Measurements from ENCODE around the gene BRD2. TPM values are rescaled to one million over a fixed set of nuclear protein-coding genes. Genes with fewer than 3 reads are reported as not detected.

The BRD2 gene
- total RNA-seq, 4 donors from 2014 or later: 130 to 150 (median 136) TPM

GRCh38 chr6:32945108-32945760 lies 23.2 kb upstream of the BRD2 start:
- TF ChIP-seq CTCF (IDR thresholded peaks at IDR 0.05): no peak
- TF ChIP-seq EP300 (IDR thresholded peaks at IDR 0.05): peak in 1 of 2 donors; percentile 12
- TF ChIP-seq POLR2A (IDR thresholded peaks at IDR 0.05): no peak
- Histone ChIP-seq H3K9me3 (no peaks in the 10 kb centered on the region), H3K4me3 (no peak overlapping the region), H3K36me3 (peaks cover 0 to 4% (median 0%) of the 10 kb centered on the region in 3 donors), H3K4me1 (peaks cover 0 to 21% (median 9%) of the 10 kb centered on the region in 4 donors), H3K27me3 (no peaks in the 10 kb centered on the region), H3K27ac (peak overlapping the region in 3 of 4 donors; percentile 47 to 77 (median 64))
- 70 to 79% methylated on average over 9 of the region's 9 CpGs for WGBS, 2 donors
- no peak for DNase-seq (ENCODE audit: low spot score in 2 of 2)

DNA sequence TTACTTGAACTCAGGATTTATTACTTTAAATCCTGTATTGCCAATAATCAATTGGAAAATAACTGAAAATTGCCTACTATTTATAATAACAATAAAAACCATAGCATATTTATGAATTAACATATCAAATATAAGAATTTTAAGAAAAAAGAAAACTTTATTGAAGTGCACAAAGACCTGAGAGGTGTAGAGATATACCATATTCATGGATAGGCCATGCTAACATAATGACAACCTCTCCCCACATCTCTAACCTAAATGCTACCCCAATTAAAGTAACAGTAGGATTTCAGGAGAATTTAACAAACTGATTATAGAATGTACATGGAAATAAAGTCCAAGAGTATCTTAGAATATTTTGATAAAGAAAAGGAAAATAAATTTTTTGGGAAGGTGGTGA lies 22.4 kb upstream of the BRD2 start:
- H3K27ac ChIP-seq: peak overlapping the region in 2 of 4 donors; percentile 64 to 77
- peaks cover 0 to 22% (median 11%) of the 10 kb centered on the region in 4 donors for H3K4me1 ChIP-seq
- no peak overlapping the region for H3K4me3 ChIP-seq
- H3K9me3 ChIP-seq: no peaks in the 10 kb centered on the region
- H3K27me3 ChIP-seq: no peaks in the 10 kb centered on the region
- peaks cover 0 to 4% (median 0%) of the 10 kb centered on the region in 3 donors for H3K36me3 ChIP-seq
- DNase-seq (ENCODE audit: low spot score in 2 of 2): no peak
- TF ChIP-seq CTCF (IDR thresholded peaks at IDR 0.05) (no peak), EP300 (IDR thresholded peaks at IDR 0.05) (no peak), POLR2A (IDR thresholded peaks at IDR 0.05) (no peak)

DNA sequence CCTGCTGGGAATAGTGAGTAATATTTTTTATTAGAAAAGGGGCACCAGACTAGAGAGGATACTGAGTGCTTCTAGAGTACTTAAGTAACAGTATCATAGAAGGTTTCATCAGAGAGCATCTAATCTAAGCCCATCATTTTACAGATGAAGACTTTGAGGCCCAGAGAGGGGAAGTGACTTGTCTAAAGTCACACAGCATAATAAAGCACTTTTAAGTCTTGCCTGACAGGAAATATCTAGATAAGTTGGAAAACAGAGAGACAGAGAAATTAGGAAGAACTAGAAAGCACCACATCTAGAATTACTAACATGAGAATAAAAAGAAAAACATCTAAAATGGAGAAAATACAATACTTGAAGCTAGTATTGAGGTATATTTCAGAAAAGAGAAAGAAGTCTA lies 21.5 kb upstream of the BRD2 start:
- no peak for DNase-seq (ENCODE audit: low spot score in 2 of 2)
- H3K4me1 ChIP-seq: peaks cover 0 to 26% (median 13%) of the 10 kb centered on the region in 4 donors
- H3K9me3 ChIP-seq: no peaks in the 10 kb centered on the region
- no peak overlapping the region for H3K4me3 ChIP-seq
- peaks cover 0 to 4% (median 0%) of the 10 kb centered on the region in 3 donors for H3K36me3 ChIP-seq
- no peak overlapping the region for H3K27ac ChIP-seq
- H3K27me3 ChIP-seq: no peaks in the 10 kb centered on the region
- TF ChIP-seq POLR2A (IDR thresholded peaks at IDR 0.05) (no peak), CTCF (IDR thresholded peaks at IDR 0.05) (no peak), EP300 (IDR thresholded peaks at IDR 0.05) (no peak)

- H3K4me3 ChIP-seq: no peak overlapping the region
- H3K27ac ChIP-seq: no peak overlapping the region
- H3K27me3 ChIP-seq: no peaks in the 10 kb centered on the region
- no peaks in the 10 kb centered on the region for H3K9me3 ChIP-seq
- peaks cover 0 to 4% (median 0%) of the 10 kb centered on the region in 3 donors for H3K36me3 ChIP-seq
- DNase-seq (ENCODE audit: low spot score in 2 of 2): no peak
- TF ChIP-seq POLR2A (IDR thresholded peaks at IDR 0.05) (no peak), CTCF (IDR thresholded peaks at IDR 0.05) (peak in 4 of 5 experiments; percentile 21 to 37 (median 28))
- H3K4me1 ChIP-seq: peaks cover 0 to 24% (median 15%) of the 10 kb centered on the region in 4 donors
- 64 to 70% methylated on average over 11 of the region's 11 CpGs for WGBS, 2 donors
Observed at GRCh38 chr6:32947552-32948465, 20.6 kb upstream of the BRD2 start.

DNA sequence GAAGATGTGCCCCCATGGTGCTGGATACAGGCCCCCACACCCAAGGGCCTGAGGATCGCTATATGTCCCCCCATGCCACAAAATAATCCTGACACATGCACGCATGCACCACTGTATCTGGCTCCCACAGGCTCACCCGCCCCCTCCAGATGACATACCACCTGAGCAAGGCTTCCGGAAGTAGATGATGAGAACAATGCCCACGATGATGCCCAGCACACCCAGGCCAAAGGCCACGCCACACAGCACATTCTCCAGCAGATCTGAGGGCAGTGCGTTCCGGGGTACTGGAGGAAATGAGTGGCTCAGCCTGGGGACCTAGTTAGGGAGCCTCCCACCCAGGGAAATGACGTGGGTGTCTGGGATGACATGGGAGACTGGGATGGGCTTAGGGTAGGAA lies 19.3 kb upstream of the BRD2 start:
- no peak overlapping the region for H3K27ac ChIP-seq
- H3K36me3 ChIP-seq: peaks cover 0 to 4% (median 0%) of the 10 kb centered on the region in 3 donors
- no peaks in the 10 kb centered on the region for H3K9me3 ChIP-seq
- no peak for DNase-seq (ENCODE audit: low spot score in 2 of 2)
- TF ChIP-seq POLR2A (IDR thresholded peaks at IDR 0.05) (no peak), CTCF (IDR thresholded peaks at IDR 0.05) (no peak), EP300 (IDR thresholded peaks at IDR 0.05) (no peak)
- no peak overlapping the region for H3K4me3 ChIP-seq
- H3K4me1 ChIP-seq: peaks cover 0 to 33% (median 12%) of the 10 kb centered on the region in 4 donors
- 80 to 82% methylated on average over 9 of the region's 9 CpGs for WGBS, 2 donors
- H3K27me3 ChIP-seq: no peaks in the 10 kb centered on the region
